Measurements from ENCODE around the gene GDPD2. TPM values are rescaled to one million over a fixed set of nuclear protein-coding genes. Genes with fewer than 3 reads are reported as not detected.
"Not testable (repeated sequence)": the region's sequence is repeated elsewhere in the genome, so short reads cannot be mapped to it uniquely, and the experiment has no call there.

GDPD2 gene, protein sequence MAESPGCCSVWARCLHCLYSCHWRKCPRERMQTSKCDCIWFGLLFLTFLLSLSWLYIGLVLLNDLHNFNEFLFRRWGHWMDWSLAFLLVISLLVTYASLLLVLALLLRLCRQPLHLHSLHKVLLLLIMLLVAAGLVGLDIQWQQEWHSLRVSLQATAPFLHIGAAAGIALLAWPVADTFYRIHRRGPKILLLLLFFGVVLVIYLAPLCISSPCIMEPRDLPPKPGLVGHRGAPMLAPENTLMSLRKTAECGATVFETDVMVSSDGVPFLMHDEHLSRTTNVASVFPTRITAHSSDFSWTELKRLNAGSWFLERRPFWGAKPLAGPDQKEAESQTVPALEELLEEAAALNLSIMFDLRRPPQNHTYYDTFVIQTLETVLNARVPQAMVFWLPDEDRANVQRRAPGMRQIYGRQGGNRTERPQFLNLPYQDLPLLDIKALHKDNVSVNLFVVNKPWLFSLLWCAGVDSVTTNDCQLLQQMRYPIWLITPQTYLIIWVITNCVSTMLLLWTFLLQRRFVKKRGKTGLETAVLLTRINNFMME
- total RNA-seq = 0.32 TPM

DNA sequence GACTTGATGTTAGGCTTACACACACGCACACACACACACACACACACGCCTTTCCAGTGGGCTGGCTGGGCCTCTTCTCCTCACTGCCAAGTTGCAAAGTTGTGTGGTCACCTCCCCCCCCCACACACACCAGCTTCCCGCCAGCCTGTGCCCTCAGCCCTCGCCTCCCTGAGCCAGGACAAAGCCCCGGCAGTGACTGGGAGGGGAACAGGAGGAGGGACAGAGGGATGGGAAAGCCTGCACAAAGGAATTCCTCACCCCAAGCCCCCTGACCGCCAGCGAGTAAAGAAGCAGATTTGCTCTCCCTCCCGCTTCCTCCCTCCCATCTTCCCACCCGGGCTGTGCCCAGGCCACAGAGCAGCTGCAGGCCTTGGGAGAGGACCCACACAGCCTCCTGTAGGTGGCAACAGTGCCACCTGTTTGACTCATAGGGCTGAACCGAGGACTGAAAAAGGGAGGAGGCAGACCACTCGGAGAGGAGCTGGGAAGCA lies at the start of gene GDPD2:
Gene GDPD2 (plus strand): TSS at position 464 of the 491 bp plus-strand sequence. CDS start 1,671 bp downstream, outside the sequence.
- DNase-seq (ENCODE audit: low spot score) = no peak

DNA sequence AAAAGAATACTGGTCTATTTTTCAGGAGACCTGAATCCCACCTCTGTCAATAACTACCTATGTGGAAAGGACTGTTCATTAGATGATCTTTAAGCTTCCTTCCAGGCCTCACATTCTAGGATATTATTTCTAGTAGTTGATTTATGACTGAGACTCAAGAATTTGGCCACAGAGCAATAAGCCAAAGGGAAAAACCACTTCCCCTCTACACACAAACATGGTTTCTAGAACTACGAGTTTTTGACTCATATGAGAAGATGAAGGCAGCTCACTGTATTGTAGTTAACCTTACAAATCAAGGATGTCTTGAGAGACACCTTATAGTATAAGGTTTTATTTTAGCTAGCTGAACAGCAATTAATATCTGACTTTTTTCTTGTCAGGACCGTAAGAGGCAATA lies 36.9 kb upstream of the GDPD2 start:
- no peak for DNase-seq (ENCODE audit: low spot score)

DNA sequence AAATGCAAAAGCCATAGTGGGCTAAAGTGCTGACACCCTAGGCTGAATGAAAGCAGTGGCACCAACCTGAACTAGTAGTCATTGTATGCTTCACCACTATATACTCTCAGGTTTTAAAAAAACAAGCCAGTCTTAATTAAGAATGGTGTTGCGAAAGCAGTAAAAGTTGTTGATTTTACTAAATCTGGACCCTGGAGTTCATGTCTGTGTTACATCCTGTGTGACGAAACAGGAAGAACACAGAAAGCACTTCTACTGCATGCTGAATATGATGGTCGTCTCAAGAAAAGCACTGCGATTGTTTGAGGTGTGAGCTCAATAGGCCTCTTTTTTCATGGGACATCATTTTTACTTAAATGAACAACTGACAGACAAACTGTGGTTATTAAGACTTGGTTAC lies 24.2 kb upstream of the GDPD2 start:
- DNase-seq (ENCODE audit: low spot score) = no peak

DNA sequence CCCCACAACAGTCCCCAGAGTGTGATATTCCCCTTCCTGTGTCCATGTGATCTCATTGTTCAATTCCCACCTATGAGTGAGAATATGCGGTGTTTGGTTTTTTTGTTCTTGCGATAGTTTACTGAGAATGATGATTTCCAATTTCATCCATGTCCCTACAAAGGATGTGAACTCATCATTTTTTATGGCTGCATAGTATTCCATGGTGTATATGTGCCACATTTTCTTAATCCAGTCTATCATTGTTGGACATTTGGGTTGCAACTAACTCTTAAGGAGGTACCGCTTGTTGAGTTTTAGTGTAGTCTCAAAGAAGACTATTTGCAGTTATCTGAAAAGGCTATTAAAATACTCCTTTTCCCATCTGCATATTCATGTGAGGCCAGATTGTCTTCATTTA lies 22.9 kb upstream of the GDPD2 start:
- not testable (repeated sequence) for DNase-seq (ENCODE audit: low spot score)

DNA sequence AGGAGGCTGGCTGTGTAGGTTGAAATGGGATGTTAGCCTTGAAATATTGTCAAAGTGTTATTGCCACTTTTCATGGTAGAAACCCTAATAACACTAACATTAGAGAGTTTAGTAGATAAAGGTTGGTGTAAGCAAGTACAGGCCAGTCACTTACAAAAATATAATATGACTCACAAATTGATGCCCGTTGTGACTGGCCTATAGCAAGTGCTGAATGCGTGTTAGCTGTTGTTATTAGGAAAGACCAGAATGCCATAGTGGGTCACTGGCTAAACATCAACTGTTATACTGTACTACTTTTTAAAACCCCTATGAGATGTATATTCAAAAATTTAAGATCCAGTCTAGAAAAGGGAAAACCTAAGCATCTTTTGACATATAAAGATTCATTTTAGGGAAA lies 20.4 kb upstream of the GDPD2 start:
- DNase-seq (ENCODE audit: low spot score) = no peak

DNA sequence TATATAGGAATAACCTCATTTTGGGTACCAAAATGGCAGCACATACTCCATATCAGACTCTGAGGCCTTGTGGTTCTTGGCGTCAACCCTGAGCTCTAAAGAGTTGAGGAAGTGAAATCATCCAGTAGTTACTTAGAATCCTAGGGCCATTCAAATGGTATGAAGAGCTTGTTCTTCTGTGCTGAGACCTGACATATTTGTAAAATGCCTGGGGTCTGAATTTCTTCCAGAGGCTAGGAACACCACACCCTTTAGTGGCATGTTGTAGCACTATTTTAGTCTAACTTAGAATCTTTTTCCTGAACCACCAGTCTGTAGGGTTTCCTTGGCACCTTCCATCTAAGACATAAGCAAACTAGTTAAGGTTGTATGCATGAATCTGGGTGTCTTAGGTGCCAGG lies 18.1 kb upstream of the GDPD2 start:
- no peak for DNase-seq (ENCODE audit: low spot score)

DNA sequence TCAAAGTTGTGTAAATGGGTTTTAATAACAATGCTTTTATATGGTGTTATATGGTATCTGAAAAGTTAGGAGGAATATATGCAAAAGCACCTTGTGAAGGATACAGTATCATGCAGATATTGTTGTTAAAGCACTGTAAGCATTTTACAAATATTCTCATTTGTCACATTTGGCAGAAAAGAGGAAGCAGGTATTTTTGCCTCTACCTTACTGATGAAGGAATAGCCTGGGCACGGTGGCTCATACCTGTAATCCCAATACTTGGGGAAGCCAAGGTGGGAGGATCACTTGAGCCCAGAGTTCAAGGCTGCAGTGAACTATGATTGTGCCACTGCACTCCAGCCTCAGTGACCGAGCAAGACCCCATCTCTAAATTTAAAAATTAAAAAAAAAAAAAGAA lies 12.2 kb upstream of the GDPD2 start:
- DNase-seq (ENCODE audit: low spot score) = no peak

DNA sequence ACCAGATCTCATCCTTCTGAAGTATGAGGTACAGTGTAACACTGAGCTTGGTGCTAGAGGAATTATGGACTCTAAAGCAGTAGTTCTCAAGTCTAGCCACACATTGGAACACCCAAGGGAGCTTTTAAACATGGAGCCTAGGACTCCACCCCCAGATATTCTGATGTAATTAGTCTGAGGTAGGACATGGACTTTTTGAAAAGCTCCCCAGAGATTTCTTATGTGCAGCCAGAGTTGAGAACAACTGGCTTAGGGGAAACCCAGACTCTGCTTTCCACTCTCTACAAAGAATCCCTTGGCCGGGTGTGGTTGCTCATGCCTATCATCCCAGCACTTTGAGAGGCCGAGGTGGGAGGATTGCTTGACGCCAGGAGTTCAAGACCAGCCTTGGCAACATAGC lies 11.6 kb upstream of the GDPD2 start:
- no peak for DNase-seq (ENCODE audit: low spot score)

DNA sequence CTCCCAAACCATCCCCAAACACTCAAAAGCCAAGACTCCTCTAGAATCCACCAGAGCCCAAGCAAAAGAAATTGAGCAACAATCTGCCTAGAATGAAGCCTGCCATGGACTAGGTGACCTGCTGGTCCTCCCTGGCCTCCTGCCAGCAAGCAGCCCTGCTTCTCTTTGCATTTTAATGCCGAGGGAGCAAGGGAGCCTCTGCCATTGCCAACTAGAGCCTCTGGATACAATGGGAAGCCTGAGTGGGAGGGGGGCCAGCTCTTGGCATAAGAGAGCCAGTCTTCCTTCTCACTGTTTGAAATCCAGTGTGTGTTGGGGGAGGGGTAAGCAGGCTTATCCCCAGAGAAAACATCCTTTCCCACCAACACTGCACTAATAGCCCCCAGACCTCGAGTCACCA lies 1.5 kb upstream of the GDPD2 start:
- no peak for DNase-seq (ENCODE audit: low spot score)

DNA sequence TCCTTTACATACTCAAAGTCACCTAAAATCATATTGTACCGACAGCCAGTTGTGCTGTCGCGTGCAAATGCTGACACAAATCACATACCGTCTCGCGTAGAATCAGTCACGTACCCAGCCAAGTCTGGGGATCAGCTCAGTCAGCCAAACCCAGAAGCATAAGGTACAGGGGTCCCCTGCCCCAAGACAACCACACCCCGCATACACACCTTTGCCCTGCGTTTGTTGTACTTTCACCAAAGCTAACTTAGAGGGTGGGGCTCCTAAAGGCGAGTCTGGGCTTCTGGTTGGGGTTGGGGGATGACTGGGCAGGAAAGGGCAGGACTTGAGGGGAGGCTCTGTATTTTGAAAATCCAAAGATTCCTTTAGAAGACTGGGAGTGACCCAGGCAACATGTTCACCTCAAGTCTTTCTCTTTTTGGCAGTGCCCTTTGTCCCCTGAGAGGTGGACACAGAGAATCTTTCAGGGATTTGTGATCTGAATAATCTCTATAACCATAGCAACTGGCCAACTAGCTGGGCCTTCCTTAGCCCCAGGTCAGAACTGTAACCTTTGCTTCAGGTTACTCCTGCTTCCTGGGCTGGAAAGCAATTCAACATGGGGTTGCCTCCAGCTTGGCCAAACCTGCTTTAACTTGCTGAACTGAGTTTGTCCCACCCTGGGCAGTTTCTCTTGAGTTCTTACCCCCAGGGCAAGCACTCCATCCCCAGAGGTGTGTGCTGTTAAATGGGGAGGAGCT lies 992 bp downstream of the GDPD2 start:
- no peak for DNase-seq (ENCODE audit: low spot score)

DNA sequence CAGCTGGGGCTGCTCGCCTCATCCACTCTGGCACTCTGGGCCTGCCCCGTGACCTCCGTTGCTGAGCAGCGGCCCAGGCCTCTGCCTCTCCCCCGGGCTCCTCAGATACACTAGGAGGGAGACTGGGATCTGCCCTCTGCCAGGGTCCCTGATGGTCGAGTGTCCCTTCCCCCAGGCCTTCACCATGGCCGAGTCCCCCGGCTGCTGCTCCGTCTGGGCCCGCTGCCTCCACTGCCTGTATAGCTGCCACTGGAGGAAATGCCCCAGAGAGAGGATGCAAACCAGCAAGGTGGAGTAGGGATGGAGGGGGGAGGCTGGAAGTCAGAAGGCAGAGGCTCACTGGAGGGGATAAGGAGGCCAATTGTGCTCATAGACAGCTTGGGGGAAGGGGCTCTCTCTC lies 1.7 kb downstream of the GDPD2 start:
- no peak for DNase-seq (ENCODE audit: low spot score)

DNA sequence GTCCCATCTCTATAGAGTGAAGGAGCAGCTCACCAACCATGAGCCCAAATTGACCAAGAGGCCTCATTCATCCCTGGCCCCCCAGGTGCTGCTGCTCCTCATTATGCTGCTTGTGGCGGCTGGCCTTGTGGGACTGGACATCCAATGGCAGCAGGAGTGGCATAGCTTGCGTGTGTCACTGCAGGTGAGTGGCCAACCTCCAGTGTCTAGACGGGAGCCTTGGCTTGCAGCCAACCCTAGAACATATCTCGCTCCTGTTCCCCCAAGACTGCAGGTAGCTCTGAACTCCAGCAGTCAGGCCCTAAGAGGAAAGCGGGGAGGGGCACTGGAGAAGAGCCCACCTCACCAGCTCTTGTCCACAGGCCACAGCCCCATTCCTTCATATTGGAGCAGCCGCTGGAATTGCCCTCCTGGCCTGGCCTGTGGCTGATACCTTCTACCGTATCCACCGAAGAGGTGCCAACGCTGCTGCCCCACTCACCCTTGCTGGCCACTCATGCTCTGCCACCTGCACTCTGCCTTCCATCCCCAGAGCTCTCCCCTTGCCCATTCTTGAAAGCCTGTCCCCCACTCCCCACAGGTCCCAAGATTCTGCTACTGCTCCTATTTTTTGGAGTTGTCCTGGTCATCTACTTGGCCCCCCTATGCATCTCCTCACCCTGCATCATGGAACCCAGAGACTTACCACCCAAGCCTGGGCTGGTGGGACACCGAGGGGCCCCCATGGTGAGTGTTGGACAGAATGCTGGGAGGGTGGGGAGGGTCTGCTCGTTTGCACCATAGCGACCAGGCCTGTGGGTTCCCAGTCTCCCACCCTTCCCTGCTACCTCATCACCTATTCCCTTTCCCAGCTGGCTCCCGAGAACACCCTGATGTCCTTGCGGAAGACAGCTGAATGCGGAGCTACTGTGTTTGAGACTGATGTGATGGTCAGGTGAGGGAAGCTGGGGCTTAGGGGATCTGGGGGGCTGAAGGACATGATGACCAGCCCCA lies 3.5 kb downstream of the GDPD2 start:
- DNase-seq (ENCODE audit: low spot score) = no peak

DNA sequence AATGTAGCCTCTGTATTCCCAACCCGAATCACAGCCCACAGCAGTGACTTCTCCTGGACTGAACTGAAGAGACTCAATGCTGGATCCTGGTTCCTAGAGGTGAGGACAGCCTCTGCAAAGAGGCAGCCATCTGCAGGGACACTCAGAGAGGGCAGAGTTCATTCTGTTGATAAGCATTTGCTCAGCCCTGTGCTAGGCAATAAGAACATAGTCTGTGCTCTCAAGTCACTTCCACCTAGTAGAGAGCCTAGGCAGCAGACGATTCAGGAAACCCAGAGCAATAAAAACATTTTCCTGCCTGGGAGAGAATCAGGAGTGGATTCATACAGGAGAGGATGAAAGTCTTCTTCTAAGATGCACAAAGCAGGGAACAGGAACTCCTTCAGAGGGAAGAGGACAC lies 4.3 kb downstream of the GDPD2 start:
- DNase-seq (ENCODE audit: low spot score) = no peak

DNA sequence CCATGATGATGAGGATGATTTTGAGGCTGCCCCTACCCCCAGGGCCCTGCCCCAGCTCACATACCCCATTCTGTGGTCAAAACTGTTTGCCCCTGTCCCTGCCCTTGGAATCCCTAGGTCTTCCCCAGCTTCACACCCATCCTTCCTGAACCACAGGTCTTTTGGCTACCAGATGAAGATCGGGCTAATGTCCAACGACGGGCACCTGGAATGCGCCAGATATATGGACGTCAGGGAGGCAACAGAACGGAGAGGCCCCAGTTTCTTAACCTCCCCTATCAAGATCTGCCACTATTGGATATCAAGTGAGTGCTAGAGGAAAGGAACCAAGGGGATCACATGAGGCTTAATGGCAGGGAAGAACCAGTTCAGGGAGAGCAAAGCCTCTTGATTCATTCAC lies 6.6 kb downstream of the GDPD2 start:
- DNase-seq (ENCODE audit: low spot score) = no peak

DNA sequence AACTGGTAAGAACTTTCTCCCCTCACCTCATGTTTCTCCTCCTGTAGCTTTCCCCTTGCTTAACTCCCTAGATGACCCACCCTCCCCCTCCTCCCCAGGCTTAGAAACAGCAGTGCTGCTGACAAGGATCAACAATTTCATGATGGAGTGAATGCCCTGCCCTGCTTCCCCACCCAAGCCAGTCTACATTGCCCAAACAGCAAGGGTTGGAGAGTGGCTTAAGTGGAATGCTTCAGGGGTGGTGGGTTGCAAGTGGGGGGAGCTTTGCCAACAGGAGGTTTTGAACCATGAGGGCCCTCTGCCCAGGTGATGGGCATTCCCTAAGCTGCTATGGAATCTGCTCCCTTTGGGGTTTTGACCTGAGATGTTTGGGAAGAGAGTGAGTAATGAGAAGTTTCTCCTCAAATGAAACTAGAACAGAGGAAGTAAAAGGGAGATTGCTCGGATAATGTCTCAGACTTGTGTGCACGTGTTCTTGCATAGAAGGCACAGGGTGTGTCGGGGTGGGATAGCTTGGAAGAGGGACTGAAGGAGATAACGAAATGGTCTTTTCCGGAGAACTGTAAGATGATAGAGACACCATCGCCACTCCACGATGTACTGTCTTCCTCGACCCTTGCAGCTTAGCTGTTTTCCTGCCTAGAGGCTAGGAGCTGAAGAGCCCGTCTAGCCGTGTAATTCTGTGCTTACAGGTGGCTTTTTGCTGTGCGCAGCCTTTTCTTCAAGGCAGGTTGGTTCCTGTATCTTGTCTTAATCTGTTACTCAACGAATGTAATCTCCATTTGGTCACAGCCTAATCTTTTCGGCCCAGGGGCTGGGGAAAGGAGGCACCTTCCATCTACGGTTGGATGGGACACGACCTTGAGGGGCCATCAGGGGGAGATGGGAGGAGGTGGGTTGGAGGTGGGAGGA lies 10.1 kb downstream of the GDPD2 start:
- DNase-seq (ENCODE audit: low spot score) = no peak

DNA sequence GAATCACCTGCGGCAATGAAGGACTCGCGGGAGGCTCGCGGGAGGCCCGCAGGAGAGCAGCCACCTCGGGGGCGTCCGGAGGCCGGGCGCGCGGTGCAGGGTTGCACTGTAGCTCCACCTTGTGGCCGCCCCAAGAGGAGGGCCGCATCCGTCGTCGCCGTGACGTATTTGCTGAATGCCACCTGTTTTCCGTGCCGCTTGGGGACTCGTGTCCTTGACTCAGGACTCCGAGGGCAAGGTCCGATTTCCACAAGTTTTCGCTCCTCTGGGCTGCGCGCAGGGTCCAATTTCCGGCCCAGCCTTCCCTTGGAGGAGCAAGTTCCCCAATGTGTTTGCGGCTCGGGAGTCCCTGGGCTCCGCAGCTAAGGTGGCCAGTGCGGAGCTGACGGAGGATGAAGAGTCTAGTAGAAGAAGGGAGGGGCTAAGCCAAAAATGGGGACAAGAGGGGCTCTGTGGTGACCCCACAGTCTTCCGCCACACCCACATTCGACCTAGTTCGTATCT lies 10.8 kb downstream of the GDPD2 start:
- DNase-seq (ENCODE audit: low spot score) = peak; percentile 71

DNA sequence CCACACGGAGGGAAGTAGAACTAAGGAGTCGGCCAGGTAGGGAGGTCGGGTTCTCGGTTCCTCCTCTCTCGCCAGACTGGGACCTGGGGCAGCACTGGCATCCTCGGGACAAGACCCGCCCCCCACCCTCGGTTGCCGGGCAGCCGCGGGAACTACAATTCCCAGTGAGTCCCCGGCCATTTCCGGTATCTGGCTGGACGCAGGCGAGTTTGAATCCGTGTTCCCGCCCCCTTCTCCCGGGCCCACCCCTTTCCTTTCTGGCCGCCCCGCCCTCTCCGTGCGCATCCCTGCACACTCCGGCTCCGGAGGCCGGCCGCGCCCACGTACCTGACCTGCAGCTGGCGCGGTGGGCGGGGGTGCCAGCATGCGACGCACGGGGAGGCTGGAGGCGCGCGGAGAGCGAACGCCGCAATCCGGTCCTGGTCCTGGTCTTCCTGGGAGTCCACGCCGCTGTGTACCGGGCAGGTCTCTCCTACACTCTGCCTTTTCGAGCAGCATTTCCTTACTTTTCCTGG lies 11.3 kb downstream of the GDPD2 start:
- DNase-seq (ENCODE audit: low spot score) = peak; percentile 90

DNA sequence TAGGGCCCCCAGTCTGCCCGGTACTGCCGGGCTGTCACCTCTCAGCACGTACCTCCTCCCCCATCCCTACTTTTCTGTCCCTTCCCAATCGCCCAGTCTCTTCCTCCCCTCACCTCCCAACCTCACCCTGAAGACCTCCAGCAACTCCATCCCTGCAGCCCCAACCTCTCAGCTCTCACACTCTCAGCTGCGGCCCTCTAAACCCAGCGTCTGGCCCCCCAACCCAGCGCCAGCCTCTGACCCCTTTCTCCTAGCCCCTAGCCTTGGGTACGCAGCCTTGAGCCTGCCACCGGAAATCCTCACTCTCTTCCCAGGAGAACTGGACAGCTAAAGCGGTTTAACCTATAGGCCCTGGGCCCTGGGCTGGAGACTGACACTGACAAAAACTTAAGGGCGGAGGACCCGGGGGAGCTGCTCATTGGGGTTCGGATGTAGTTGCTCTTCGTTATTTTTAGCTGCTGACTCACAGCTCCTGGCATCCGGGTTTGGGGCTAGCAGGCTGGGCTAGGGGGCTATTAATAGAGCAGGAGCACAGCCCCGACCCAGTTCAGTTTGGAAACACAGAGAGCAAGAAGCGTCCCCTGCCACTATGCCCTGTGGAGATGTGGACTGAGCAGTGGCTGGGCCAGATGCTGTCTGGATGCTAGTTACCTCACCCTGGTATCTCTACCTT lies 11.9 kb downstream of the GDPD2 start:
- DNase-seq (ENCODE audit: low spot score) = no peak

DNA sequence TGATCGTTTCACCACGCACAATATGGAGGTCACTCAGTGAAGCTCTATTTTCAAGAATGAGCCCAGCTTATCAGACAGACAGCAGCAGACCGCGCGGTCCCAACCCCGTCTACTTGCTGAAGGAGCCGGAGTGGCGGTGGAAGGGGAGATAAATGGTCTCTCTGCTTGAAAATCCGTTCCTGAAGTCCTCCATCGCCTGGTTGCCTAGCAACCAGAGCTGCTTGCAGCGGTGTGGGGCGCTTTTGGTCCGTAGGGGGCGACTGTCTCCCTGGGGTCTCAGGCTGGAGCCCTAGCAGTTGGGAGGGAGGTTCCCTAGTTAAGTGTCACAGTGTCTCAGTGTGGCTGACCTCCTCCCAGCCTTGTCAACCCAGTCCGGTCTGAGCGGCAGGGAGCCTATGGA lies 13.2 kb downstream of the GDPD2 start:
- DNase-seq (ENCODE audit: low spot score) = no peak

DNA sequence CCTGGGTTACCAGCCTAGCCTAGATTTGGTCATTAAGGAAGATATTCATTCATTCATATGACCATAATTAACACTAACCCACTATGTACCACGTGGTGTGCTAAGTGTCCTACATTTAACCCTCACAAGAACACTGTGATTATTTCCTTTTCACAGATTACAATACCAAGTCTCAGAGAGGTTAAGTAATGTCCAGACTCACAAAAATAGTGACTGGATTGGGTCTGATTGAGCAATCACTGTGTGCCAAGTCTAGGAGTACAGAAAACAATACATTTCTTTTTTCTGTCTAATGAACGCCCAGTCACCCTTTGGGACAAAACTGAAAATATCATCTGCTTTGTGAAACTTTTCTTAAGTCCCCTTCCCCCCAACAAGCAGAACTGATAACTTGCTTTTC lies 13.9 kb downstream of the GDPD2 start:
- DNase-seq (ENCODE audit: low spot score) = no peak
